ENCODE data around the gene RHBG.
"Not testable (repeated sequence)": the region's sequence is repeated elsewhere in the genome, so short reads cannot be mapped to it uniquely, and the experiment has no call there.

RHBG gene

GRCh38 chr1:156368889-156369684, at the start of gene RHBG:
Gene RHBG, plus strand, starts transcription at chr1:156369211. Its CDS starts 39 bp downstream, at chr1:156369250.
- DNase-seq, result peak; percentile 31 to 81 (median 35)

GRCh38 chr1:156319664-156320063, 49.3 kb upstream of the RHBG start:
- DNase-seq, result peak in 1 of 3 experiments; percentile 37

- no peak for DNase-seq
Observed at GRCh38 chr1:156320560-156320959, 48.5 kb upstream of the RHBG start.

- not testable (repeated sequence) for DNase-seq
Observed at GRCh38 chr1:156323179-156323578, 45.8 kb upstream of the RHBG start.

GRCh38 chr1:156336242-156336641, 32.8 kb upstream of the RHBG start:
- DNase-seq, result no peak

- DNase-seq, result peak in 1 of 3 experiments; percentile 55
Observed at GRCh38 chr1:156337052-156337887, 31.7 kb upstream of the RHBG start.

- no peak for DNase-seq
Observed at GRCh38 chr1:156337888-156338179, 31.2 kb upstream of the RHBG start.

- peak; percentile 100 for DNase-seq
Observed at GRCh38 chr1:156338180-156338976, 30.6 kb upstream of the RHBG start, which contains the start of the genes CCT3 and TSACC. Gene CCT3, minus strand, starts transcription at chr1:156338292. Its CDS starts 108 bp downstream, at chr1:156338184. Gene TSACC, plus strand, starts transcription at chr1:156338526. Its CDS starts 1,232 bp downstream, at chr1:156339758.

- DNase-seq, result no peak
Observed at GRCh38 chr1:156342166-156342955, 26.6 kb upstream of the RHBG start.

- DNase-seq, result no peak
Observed at GRCh38 chr1:156344409-156344808, 24.6 kb upstream of the RHBG start.

GRCh38 chr1:156346035-156346434, 23.0 kb upstream of the RHBG start:
- DNase-seq, result not testable (repeated sequence)

GRCh38 chr1:156346636-156347035, 22.4 kb upstream of the RHBG start:
- DNase-seq, result no peak

GRCh38 chr1:156347331-156347730, 21.7 kb upstream of the RHBG start:
- DNase-seq, result no peak

GRCh38 chr1:156352481-156352880, 16.5 kb upstream of the RHBG start:
- not testable (repeated sequence) for DNase-seq

GRCh38 chr1:156356262-156356874, 12.6 kb upstream of the RHBG start:
- no peak for DNase-seq

GRCh38 chr1:156356875-156357534, 12.0 kb upstream of the RHBG start:
- DNase-seq, result peak; percentile 66 to 89 (median 80)

- no peak for DNase-seq
Observed at GRCh38 chr1:156357977-156358376, 11.0 kb upstream of the RHBG start.

GRCh38 chr1:156358641-156359040, 10.4 kb upstream of the RHBG start:
- peak in 1 of 3 experiments; percentile 24 for DNase-seq

- DNase-seq, result no peak
Observed at GRCh38 chr1:156359249-156359648, 9.8 kb upstream of the RHBG start.

GRCh38 chr1:156359973-156360372, 9.0 kb upstream of the RHBG start:
- no peak for DNase-seq

GRCh38 chr1:156360534-156360933, 8.5 kb upstream of the RHBG start:
- DNase-seq, result no peak
